Measurements from ENCODE around the gene SGIP1.

SGIP1 gene

GRCh38 chr1:66628926-66629325 is 95.0 kb downstream of the SGIP1 start:
- Histone ChIP-seq H3K4me2 (ENCODE audit: low read depth, low read length) (no peak overlapping the region), H2AFZ (ENCODE audit: low read length) (no peak overlapping the region), H3K4me3 (ENCODE audit: low read length) (no peak overlapping the region), H3K27me3 (replicated peaks; ENCODE audit: insufficient read depth, low read length) (no peaks in the 10 kb centered on the region), H3K9ac (ENCODE audit: low read length) (no peak overlapping the region), H3K79me2 (ENCODE audit: low read length) (no peaks in the 10 kb centered on the region), H3K4me1 (ENCODE audit: low read length) (0 out of 2 replicates have a peak, but pooled peaks cover 5% of the 10 kb centered on the region), H3K27ac (ENCODE audit: low read length) (no peak overlapping the region), H4K20me1 (ENCODE audit: insufficient read depth, low read length) (no peaks in the 10 kb centered on the region), H3F3A (ENCODE audit: insufficient read depth, low read length) (no peaks in the 10 kb centered on the region), H3K36me3 (replicated peaks; ENCODE audit: insufficient read depth, low read length) (no peaks in the 10 kb centered on the region), H3K9me3 (replicated peaks; ENCODE audit: insufficient read depth, low read length) (no peaks in the 10 kb centered on the region), H3K9me2 (replicated peaks; ENCODE audit: insufficient read depth, low read length) (no peaks in the 10 kb centered on the region)
- no peak for DNase-seq
- TF ChIP-seq EZH2 (optimal IDR thresholded peaks at IDR 0.05; ENCODE audit: low read depth, low read length) (no peak), EZH2phosphoT487 (IDR thresholded peaks at IDR 0.05; ENCODE audit: low read length) (no peak), CTCF (IDR thresholded peaks at IDR 0.05; ENCODE audit: low read length) (no peak)

GRCh38 chr1:66633159-66633558 is 99.2 kb downstream of the SGIP1 start:
- Histone ChIP-seq H3K27ac (ENCODE audit: low read length) (no peak overlapping the region), H3K4me1 (ENCODE audit: low read length) (no peaks in the 10 kb centered on the region), H2AFZ (ENCODE audit: low read length) (no peak overlapping the region), H4K20me1 (ENCODE audit: insufficient read depth, low read length) (no peaks in the 10 kb centered on the region), H3K4me3 (ENCODE audit: low read length) (no peak overlapping the region), H3K36me3 (replicated peaks; ENCODE audit: insufficient read depth, low read length) (no peaks in the 10 kb centered on the region), H3K9ac (ENCODE audit: low read length) (no peak overlapping the region), H3K9me3 (replicated peaks; ENCODE audit: insufficient read depth, low read length) (no peaks in the 10 kb centered on the region), H3K9me2 (replicated peaks; ENCODE audit: insufficient read depth, low read length) (no peaks in the 10 kb centered on the region), H3K27me3 (replicated peaks; ENCODE audit: insufficient read depth, low read length) (no peaks in the 10 kb centered on the region), H3K79me2 (ENCODE audit: low read length) (no peaks in the 10 kb centered on the region), H3K4me2 (ENCODE audit: low read depth, low read length) (no peak overlapping the region), H3F3A (ENCODE audit: insufficient read depth, low read length) (no peaks in the 10 kb centered on the region)
- DNase-seq, result no peak
- TF ChIP-seq EZH2 (optimal IDR thresholded peaks at IDR 0.05; ENCODE audit: low read depth, low read length), result no peak
- TF ChIP-seq EZH2phosphoT487 (IDR thresholded peaks at IDR 0.05; ENCODE audit: low read length), result no peak
- no peak for TF ChIP-seq CTCF (IDR thresholded peaks at IDR 0.05; ENCODE audit: low read length)

GRCh38 chr1:66637146-66637545 is 103.2 kb downstream of the SGIP1 start:
- H3K4me1 ChIP-seq (ENCODE audit: low read length), result no peaks in the 10 kb centered on the region
- TF ChIP-seq EZH2phosphoT487 (IDR thresholded peaks at IDR 0.05; ENCODE audit: low read length), result no peak
- no peak for TF ChIP-seq EZH2 (optimal IDR thresholded peaks at IDR 0.05; ENCODE audit: low read depth, low read length)
- no peak for TF ChIP-seq CTCF (IDR thresholded peaks at IDR 0.05; ENCODE audit: low read length)
- H3K27ac ChIP-seq (ENCODE audit: low read length), result no peak overlapping the region
- no peak overlapping the region for H2AFZ ChIP-seq (ENCODE audit: low read length)
- H3K9me3 ChIP-seq (replicated peaks; ENCODE audit: insufficient read depth, low read length), result no peaks in the 10 kb centered on the region
- H3K9ac ChIP-seq (ENCODE audit: low read length), result no peak overlapping the region
- no peak for DNase-seq
- no peaks in the 10 kb centered on the region for H3K9me2 ChIP-seq (replicated peaks; ENCODE audit: insufficient read depth, low read length)
- no peaks in the 10 kb centered on the region for H4K20me1 ChIP-seq (ENCODE audit: insufficient read depth, low read length)
- H3K27me3 ChIP-seq (replicated peaks; ENCODE audit: insufficient read depth, low read length), result no peaks in the 10 kb centered on the region
- H3K79me2 ChIP-seq (ENCODE audit: low read length), result no peaks in the 10 kb centered on the region
- H3K4me2 ChIP-seq (ENCODE audit: low read depth, low read length), result no peak overlapping the region
- no peaks in the 10 kb centered on the region for H3F3A ChIP-seq (ENCODE audit: insufficient read depth, low read length)
- no peaks in the 10 kb centered on the region for H3K36me3 ChIP-seq (replicated peaks; ENCODE audit: insufficient read depth, low read length)
- H3K4me3 ChIP-seq (ENCODE audit: low read length), result no peak overlapping the region
